ENCODE data around the gene TUBB.
"Not testable (repeated sequence)": the region's sequence is repeated elsewhere in the genome, so short reads cannot be mapped to it uniquely, and the experiment has no call there.

The TUBB gene

GRCh38 chr6:30763155-30763617 is 43.0 kb downstream of the TUBB start:
- no peak for DNase-seq

DNA sequence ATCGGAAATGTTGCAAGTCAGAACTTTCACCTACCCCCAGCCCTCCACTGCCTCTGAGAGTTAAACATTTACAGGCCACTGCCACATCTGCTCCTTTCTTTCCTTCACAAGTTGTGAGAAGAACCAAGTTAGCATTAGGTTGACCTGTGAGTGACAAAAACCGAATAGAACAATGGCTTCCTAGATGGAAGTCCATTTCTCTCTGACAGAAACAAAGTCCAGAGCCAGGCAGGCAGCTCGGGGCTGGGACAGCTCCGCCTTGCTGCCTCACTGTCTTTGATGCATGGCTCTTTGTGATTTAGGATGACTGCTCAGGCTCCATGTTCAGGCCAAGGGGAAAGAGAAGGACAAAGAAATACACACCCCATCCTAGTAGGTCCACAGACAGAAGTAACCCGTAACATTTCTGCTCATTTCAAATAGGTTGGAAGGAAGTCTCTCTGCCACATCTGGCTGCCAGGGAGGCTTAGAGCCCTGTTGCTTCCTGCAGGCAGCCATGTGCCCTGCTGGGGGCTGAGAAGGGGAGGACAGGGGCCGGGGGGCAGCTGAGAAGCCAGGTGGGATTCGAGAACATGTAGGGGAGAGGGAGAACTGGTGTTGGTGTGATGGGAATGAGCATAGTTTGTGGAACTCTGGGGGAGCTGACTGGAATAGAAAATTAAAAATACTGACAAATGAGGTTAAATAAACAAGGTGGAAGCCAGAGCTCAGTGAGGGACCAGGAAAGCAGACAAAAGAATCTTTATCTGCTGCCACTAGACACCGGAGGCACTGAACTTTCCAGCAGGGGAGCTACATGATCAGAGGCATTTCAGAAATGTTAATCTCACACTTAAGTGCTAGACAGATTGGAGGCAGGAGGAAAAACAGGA is 43.7 kb downstream of the TUBB start:
- DNase-seq = no peak

- not testable (repeated sequence) for DNase-seq
Observed at GRCh38 chr6:30764490-30765043, 44.4 kb downstream of the TUBB start.

GRCh38 chr6:30765495-30765894 is 45.3 kb downstream of the TUBB start:
- DNase-seq = not testable (repeated sequence)

GRCh38 chr6:30766461-30767157 is 46.5 kb downstream of the TUBB start:
- DNase-seq = peak; percentile 20

- DNase-seq = no peak
Observed at GRCh38 chr6:30767158-30767943, 47.2 kb downstream of the TUBB start.

GRCh38 chr6:30767944-30768301 is 47.8 kb downstream of the TUBB start:
- no peak for DNase-seq

DNA sequence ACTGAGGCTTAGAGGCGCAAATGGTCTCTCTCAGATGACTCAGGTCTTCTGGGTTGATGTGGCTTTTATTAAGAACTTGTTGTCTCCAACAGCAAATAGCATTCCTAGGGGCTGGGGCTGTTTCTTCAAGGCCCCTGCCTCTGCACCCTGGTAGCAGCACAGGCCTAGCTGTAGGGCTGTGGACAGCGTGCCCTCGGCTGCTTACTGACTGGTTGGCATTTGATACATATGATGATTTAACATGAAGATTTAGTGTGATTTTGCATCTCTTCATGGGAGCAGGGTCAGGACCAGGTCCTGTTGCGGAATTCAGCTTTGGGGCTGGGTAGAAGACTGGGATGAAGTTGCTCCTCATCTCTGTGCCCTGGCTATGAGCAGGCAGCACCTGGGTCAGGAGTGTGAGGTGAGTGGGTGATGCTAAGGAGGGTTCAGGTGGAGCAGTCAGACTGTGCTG is 48.5 kb downstream of the TUBB start:
- no peak for DNase-seq

DNA sequence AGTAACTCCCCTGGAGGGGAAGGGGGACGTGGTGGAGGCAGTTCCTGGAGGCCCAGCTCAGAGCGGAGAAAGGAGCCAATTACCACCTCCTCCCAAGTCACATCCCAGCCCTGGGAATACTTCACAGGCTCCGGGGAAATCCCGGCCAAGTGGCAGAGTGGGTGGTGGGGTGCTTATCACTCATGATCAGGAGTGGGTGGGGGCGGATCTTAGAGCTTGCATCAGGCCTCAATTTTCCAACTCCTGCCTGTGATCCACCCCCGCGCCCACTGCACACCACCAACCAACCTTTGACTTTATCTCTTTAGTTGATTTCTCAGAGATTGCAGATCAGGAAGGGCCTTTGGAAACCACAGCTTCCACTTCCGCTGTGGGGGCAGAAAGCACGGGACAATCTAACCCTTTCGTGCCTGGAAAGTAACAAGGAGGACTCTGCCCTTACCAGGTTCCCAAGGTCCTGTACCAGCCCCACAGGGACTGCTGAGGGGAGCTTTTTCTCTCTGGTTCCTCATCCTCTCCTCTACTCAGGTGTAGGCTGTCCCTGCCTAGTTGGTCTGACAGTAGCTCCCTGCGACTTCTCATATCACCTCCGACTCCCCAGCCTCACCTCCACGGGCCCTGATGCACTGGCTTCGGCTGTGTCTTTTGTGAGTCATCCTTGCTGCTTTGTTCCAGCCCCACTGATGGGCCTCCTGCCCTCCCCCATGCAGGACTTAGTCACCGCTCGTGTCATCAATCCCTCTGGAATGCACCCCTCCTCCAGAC is 49.1 kb downstream of the TUBB start:
- peak; percentile 94 for DNase-seq

- no peak for DNase-seq
Observed at GRCh38 chr6:30769853-30770524, 49.8 kb downstream of the TUBB start.

DNA sequence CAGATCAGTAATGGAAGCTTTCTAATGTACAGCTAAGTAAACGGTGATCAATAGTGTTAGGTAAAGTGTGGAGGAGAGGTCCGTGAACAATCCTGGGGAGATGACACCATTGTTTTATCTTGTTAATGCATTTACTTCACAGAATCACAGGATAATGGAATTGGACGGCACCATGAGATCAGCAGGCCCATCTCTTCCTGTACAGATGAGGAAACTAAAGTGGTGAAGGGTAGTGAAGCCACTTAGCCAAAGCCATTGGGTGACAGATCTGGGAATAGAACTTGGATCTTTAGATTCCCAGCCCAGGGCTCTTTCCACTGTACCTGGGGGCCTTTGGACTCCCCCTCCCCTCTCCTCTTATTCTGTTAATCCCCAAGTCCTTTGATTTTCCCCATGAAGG is 50.4 kb downstream of the TUBB start:
- no peak for DNase-seq

- DNase-seq = no peak
Observed at GRCh38 chr6:30774701-30775100, 54.5 kb downstream of the TUBB start.
